Activated gamma-delta T cell treated with anti-CD3 and anti-CD28 coated beads, Interleukin-2, amount 50 U/mL, for 16 hours (primary cell): ENCODE data around the gene CYP2A7.
A peak's percentile ranks its signal among the peaks of the same experiment; 100 is the strongest.
"Not testable (repeated sequence)": the region's sequence is repeated elsewhere in the genome, so short reads cannot be mapped to it uniquely, and the experiment has no call there.

ENCODE experiments used
- DNase-seq: peaks from one replicate; pipeline ENCODE4 v3.0.0-alpha.2; 2020; ENCODE audit warnings: low read depth

The CYP2A7 gene

DNA sequence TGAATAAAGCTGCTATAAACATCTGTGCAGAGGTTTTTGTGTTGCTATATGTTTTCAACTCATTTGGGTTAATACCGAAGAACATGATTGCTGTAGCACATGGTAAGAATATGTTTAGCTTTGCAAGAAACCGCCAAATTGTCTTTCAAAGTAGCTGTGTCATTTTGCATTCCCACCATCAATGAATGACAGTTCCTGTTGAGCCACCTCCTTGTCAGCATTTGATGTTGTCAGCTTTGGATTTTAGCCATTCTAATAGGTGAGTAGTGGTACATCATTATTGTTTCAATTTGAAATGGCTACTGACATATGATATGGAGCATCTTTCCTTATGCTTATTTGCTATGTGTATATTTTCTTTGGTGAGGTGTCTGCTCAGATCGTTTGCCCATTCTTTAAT lies 40.0 kb downstream of the CYP2A7 start:
- not testable (repeated sequence) for DNase-seq

DNA sequence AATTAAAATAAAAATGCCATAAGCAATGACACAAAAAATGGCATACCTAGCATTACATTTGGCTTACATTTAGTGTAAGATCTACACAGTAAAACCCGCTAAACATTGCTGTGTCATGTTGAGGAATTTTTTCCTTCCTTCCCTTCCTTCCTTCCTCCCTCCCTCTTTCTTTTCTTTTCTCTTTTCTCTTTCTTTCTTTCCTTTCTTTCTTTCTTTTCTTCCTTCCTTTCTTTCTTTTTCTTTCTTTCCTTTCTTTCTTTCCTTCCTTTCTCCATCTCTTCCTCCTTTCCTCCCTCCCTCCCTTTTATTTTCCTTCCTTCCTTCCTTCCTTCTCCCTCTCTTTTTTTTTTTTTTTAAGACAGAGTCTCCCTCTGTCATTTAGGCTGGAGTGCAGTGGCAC lies 43.6 kb downstream of the CYP2A7 start:
- not testable (repeated sequence) for DNase-seq

DNA sequence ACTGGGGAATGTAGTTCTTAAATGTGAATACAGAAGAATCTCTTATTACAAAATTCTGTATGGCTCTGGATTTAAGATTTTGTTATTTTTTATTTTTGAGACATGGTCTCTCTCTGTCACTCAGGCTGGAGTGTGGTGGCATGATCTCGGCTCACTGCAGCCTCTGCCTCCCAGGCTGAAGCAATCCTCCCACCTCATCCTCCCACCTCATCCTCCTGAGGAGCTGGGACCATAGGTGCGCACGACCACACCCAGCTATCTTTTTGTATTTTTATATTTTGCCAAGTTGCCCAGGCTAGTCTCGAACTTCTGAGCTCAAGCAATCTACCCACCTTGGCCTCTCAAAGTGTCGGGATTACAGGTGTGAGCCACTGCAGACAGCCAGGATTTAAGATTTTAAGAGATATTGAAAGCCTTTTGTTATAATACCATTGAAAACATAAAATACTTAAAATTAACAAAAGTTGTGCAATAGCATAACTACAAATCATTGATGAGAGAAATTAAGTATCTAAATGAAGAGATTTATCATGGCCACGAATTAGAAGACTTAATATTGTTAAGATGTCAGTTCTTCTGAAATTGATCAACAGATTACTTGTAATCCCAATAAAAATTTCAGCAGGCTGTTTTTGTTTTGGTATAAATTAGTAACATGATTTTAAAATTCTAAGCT lies 45.1 kb downstream of the CYP2A7 start:
- no peak for DNase-seq

DNA sequence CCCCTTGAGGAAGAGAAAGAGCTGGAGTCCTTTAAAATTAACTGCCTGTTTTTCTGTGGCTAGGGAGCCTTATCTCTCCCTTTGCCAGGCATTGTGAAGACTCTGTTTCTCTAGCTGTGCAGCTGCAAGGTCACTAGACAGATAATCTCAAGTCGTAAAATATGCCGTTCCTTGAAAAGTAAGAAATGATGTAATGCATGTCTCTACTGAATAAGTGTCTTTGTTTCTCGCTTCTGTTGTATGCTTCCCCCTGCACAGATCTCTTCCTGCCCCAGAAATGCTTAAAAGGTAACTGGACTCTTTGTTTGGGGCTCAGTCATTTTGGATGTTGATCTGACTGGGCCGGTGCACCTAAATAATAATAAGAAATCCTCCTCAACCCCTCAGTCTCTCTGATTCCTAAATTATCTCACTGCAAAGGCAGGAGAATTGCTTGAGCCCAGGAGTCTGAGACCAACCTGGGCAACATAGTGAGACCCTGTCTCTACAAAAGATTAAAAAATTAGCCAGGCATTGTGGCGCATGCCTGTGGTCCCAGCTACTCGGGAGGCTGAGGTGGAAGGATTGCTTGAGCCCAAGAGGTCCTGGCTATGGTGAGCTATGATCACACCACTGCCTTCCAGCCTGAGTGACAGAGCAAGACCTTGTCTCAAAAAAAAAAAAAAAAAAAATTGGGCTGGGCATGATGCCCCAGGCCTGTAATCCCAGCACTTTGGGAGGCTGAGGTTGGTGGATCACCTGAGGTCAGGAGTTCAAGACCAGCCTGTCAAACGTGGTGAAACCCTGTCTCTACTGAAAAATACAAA lies 48.1 kb downstream of the CYP2A7 start:
- not testable (repeated sequence) for DNase-seq

DNA sequence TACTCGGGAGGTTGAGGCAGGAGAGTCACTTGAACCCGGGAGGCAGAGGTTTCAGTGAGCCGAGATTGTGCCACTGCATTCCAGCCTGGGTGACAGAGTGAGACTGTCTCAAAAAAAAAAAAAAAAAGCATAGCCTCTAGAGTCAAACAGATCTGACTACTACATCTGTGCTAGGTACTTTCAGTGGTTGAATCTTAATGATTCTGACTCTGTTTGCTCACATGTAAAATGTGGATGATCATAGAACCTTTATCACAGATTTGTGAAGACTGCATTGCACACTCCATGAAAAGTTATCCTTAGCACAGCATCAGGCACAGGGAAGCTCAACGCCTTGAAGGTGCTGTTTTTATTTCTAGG lies 49.6 kb downstream of the CYP2A7 start:
- not testable (repeated sequence) for DNase-seq

DNA sequence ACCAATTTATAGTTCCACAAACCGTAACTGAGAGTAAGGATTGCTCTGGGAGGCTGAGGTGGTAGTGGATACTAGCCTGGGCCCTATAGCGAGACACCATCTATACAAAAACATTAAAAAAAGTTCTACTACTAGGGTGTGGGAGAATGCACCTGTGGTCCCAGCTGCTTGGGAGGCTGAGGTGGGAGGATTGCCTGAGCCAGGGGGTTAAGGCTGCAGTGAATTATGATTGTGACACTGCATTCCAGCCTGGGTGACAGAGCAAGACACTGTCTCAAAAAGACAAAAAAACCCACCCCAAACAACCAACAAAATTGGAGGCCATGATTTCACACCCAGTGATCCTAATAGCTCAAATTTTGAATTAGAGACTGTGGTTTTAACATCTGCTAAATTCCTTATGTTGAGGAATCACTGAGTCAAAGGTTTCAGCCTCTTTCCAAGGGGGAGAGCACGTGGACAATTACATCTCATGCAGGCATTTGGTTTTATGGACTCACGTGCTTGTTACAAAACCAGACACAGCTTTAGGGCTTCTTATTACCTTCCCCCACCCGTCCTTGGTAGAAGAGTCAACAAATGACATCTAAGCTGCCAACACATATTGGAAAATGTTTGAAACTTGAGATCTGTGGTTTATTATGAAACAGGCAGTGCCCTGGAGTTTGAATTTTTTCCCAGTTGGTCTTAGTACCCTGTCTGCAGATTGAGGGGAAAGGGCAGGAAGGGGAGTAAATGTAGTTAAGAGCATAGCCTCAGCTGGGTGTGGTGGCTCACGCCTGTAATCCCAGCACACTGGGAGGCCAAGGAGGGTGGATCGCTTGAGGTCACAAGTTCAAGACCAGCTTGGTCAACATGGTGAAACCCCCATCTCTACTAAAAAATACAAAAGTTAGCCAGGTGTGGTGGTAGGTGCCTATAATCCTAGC lies 50.3 kb downstream of the CYP2A7 start:
- DNase-seq = no peak

DNA sequence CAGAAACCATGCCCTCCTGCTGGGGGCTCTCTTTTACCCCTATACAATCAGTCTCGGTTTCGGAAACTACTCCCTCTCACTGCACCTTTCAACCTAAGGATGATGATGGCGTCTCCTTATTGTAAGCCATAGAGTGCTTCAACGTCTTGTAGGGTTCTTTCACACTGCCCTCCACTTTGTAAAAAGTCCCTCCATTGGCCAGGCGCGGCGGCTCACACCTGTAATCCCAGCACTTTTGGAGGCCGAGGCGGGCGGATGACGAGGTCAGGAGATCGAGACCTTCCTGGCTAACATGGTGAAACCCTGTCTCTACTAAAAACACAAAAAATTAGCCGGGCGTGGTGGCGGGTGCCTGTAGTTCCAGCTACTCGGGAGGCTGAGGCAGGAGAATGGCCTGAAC lies 51.3 kb downstream of the CYP2A7 start:
- DNase-seq = not testable (repeated sequence)

DNA sequence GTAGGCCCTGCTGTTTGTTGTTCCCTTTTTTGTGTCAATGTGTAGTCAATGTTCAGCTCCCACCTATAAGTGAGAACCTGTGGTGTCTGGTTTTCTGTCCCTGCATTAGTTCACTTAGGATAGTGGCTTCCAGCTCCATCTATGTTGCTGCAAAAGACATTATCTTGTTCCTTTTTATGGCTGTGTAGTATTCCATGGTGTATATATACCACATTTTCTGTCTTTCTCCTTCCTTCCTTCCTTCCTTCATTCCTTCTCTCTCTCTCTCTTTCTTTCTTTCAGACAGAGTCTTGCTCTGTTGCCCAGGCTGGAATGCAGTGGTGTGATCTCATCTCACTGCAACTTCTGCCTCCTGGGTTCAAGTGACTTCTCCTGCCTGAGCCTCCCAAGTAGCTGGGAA lies 52.8 kb downstream of the CYP2A7 start:
- no peak for DNase-seq

DNA sequence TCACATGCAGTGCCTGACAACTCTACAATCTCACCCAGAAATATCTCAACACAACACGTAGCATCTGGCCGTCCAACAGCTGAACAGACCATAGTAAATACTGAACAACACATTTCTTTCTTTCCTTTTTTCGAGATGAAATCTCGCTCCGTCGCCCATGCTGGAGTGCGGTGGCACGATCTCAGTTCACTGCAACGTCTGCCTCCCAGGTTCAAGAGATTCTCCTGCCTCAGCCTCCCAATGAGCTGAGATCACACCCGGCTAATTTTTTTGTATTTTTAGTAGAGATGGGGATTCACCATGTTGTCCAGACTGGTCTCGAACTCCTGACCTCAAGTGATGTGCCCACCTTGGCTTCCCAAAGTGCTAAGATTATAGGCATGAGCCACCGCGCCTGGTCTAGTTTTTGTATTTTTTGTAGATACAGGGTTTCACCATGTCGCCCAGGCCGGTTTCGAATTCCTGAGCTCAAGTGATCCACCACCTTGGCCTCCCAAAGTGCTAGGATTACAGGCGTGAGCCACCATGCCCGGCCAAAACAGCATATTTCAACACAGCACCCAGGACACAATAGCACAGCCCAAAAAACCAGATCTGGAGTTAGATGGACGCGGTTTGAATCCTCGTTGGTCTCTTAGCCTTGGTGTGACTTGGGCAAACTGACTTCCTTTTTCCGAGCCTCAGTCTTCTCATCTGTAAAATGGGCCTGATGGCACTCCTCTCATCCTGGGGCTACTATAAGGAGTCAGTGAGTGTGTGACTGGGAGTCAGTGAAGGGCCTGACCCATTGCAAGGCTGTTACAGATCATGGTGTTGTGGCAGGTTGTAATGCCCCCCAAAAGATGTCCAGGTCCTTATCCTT lies 54.4 kb downstream of the CYP2A7 start:
- no peak for DNase-seq

DNA sequence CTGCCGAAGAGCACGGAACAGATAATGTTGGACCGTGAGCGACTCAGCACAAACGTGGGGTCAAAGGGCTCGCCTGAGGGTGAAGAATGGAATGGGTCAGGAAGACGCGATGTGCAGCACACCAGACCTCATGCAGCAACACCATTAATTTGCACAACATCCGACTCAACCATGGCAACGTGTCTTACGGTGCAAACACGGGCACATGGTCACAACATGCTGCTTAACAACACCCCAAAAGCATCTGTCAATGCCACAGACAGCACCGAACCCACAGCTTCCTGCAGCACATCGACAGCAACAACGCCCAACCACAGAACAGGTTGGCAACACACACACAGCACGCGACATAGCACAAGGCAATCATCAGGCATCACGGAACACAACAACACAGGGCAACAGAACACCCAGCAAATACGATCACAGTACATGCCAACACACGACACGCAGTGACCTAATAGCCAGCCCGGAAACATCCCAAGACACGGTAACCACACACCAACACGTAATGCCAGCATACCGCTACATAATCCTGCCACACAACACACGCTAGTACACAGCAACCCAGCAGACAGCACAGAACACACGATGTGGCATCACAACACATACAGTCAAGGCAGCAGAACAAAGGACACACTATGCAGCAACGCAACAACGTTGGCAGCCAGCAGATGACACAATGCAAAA lies 55.2 kb downstream of the CYP2A7 start:
- peak; percentile 55 for DNase-seq

DNA sequence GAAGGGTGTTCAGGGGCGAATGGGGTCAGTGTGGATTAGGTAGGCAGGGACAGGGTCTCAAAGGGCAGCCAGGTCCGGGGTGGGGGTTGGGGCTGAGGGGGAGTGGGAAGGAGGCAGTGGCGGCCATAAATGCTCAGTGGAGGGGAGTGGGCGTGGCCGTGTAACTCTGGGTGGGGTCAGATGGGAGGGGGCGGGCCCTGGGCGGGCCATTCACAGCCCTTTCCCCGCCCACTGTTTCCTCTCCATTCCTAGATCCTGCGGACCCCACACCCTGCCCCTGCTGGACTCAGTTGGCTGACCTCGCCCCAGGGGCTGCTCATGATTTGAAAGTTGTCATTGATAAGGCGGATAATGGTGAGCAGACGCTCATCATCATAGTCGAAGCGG lies 55.7 kb downstream of the CYP2A7 start:
- not testable (repeated sequence) for DNase-seq

DNA sequence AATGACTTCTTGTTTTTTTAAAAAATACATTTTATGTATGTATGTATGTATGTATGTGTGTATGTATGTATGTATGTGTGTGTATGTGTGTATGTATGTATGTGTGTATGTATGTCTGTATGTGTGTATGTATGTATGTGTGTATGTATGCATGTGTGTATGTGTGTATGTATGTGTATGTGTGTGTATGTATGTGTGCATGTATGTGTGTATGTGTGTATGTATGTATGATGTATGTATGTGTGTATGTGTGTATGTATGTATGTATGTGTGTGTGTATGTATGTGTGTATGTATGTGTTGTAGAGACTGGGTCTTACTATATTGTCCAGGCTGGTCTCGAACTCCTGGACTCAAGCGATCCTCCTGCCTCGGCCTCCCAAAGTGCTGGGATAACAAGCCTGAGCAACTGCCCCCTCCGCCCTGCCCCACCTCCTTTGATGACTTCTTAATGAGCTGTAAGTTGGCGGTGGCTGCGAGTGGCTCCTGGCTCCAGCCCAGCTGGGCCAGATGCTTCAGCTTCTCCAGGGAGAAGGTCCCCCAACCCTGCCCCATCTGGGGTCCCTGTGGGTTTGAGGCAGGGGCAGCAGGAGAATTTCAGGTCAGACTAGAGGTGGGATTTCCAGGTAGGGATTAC lies 56.5 kb downstream of the CYP2A7 start:
- not testable (repeated sequence) for DNase-seq
